Spleen (tissue), 7 donors: ENCODE data around the gene TTC7B.

ENCODE experiments used
- POLR2A ChIP-seq, 3 donors: fragments of 450-650 bp; IDR thresholded peaks; one replicate each; pipeline ENCODE4 v1.5.1; 2017; ENCODE audit warnings: antibody characterized with exemption in 3 of 3, mild to moderate bottlenecking in 1 of 3
- POLR2AphosphoS5 ChIP-seq, 3 donors: sonication (generic); formaldehyde crosslinking; IDR thresholded peaks; one replicate each; pipeline ENCODE4 v1.5.1; 2017; ENCODE audit warnings: antibody characterized with exemption in 3 of 3
- TF ChIP-seq, protein P1 (sequence below), 11 experiments: fragments of 200-600 bp in 7 of 11; fragments of 450-650 bp in 4 of 11; sonication (generic) in 4 of 11; IDR thresholded peaks in 8 of 11; conservative IDR thresholded peaks in 3 of 11; 1 replicate in 7 of 11; 2 replicates in 4 of 11; pipeline versions ENCODE4 v1.4.0 to v1.8.0; 2016 to 2021; ENCODE audit warnings: antibody characterized with exemption in 11 of 11, inconsistent platforms in 4 of 11, mild to moderate bottlenecking in 1 of 11
- donor health status: DM: no; HTN: no; CAD: no; lungs with moderate emphysema.
- donor health status: DM: no; HTN: no; CAD: no.
- donor health status: DM: no; HTN: no; CAD: no.

DNA sequence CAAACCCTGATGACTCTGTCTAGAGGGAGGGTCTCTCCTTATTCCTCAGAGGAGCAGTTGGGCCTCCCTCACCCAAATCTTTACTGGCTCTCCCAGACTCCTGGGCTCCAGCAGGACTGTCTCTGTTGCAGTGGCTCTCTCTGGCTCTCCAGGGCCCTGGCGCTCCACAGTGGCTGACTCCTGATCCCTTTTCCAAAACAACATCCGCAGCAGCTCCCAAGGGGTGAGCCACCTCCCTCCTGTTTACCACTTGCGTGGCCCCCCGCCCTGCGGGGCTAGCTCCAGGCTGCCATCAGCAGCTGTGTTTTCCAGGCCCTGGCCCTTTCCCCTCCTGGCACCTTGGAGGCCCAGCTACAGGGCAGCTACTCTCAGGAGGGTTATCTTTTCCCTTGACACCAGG, 295.9 kb downstream of the TTC7B start:
- TF ChIP-seq, protein P1, sequence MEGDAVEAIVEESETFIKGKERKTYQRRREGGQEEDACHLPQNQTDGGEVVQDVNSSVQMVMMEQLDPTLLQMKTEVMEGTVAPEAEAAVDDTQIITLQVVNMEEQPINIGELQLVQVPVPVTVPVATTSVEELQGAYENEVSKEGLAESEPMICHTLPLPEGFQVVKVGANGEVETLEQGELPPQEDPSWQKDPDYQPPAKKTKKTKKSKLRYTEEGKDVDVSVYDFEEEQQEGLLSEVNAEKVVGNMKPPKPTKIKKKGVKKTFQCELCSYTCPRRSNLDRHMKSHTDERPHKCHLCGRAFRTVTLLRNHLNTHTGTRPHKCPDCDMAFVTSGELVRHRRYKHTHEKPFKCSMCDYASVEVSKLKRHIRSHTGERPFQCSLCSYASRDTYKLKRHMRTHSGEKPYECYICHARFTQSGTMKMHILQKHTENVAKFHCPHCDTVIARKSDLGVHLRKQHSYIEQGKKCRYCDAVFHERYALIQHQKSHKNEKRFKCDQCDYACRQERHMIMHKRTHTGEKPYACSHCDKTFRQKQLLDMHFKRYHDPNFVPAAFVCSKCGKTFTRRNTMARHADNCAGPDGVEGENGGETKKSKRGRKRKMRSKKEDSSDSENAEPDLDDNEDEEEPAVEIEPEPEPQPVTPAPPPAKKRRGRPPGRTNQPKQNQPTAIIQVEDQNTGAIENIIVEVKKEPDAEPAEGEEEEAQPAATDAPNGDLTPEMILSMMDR (IDR thresholded peaks at IDR 0.05 in 8 of 11, conservative IDR thresholded peaks at IDR 0.05 in 3 of 11): no peak
- TF ChIP-seq POLR2AphosphoS5 (IDR thresholded peaks at IDR 0.05): no peak
- TF ChIP-seq POLR2A (IDR thresholded peaks at IDR 0.05): no peak
